HAP-1 (cell line): Measurements from ENCODE around the gene CHRNA9.

Experiments
- DNase-seq, 2 experiments: peaks; one replicate each; pipeline ENCODE4 v3.0.0-alpha.2; 2016 to 2020; ENCODE audit warnings: low spot score in 2 of 2
- H3K27me3 ChIP-seq: fragments of 250-450 bp; sonication (Bioruptor Pico); 2 replicates; pipeline ENCODE4 v1.5.1; 2020; ENCODE audit warnings: low read depth, mild to moderate bottlenecking, moderate library complexity
- H3K36me3 ChIP-seq: fragments of 250-450 bp; sonication (Bioruptor Pico); replicated peaks from 2 replicates; pipeline ENCODE4 v1.5.1; 2020; ENCODE audit warnings: mild to moderate bottlenecking
- H3K4me1 ChIP-seq: fragments of 250-450 bp; sonication (Bioruptor Pico); 2 replicates; pipeline ENCODE4 v1.5.1; 2020; ENCODE audit warnings: mild to moderate bottlenecking
- H3K4me3 ChIP-seq: fragments of 250-450 bp; sonication (Bioruptor Pico); 2 replicates; pipeline ENCODE4 v1.5.1; 2020; ENCODE audit warnings: mild to moderate bottlenecking, moderate library complexity
- H3K9me3 ChIP-seq: fragments of 250-450 bp; sonication (Bioruptor Pico); 2 replicates; pipeline ENCODE4 v1.5.1; 2020; ENCODE audit warnings: mild to moderate bottlenecking, moderate library complexity
- in situ Hi-C: fragments of 300-500 bp; cut with MboI; formaldehyde crosslinking; loops from 3 replicates; pipeline ENCODE4 v1.14.3; 2020; ENCODE audit warnings: low sequenced_read_pairs, inconsistent platforms, mixed read lengths

The CHRNA9 gene

DNA sequence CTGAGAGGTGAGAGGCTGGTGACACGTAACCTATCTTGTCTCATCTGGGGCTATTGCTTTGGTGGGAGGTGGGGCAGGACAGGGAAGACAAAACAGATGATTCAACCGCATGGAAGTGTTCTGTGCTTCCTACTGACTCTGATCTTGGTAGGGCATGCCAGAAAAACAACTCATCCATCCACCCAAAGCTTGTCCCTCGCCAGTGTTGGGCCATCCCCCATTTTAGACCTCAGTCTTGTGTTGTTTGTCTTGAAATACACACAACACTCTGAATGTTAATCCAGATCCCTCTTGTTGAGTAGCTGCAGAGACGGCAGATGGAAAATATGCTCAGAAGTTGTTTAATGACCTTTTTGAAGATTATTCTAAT is 377 bp downstream of the CHRNA9 start:
- H3K4me3 ChIP-seq, result no peak overlapping the region
- no peak for DNase-seq
- H3K36me3 ChIP-seq, result no peaks in the 10 kb centered on the region
- peaks cover 18% of the 10 kb centered on the region for H3K4me1 ChIP-seq
- H3K27me3 ChIP-seq, result no peaks in the 10 kb centered on the region
- no peaks in the 10 kb centered on the region for H3K9me3 ChIP-seq
- in situ Hi-C loops, result no loop called here

DNA sequence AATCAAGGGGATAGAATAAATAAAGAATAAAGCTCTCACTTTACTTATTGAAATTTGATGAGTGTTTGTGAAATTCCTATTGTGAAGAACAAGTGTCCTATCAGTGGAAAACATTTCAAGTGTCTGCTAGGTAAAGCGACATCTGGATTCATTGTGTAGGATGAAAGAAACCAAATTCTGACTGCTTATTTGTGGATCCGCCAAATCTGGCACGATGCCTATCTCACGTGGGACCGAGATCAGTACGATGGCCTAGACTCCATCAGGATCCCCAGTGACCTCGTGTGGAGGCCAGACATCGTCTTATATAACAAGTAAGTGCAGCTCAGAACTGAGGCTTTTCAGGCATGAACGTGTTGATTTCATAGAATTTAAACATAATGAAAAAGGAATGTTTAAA is 1.9 kb downstream of the CHRNA9 start:
- no peak for DNase-seq
- Histone ChIP-seq H3K36me3 (no peaks in the 10 kb centered on the region), H3K4me3 (no peak overlapping the region), H3K27me3 (no peaks in the 10 kb centered on the region), H3K9me3 (no peaks in the 10 kb centered on the region), H3K4me1 (peaks cover 18% of the 10 kb centered on the region)
- in situ Hi-C loops, result no loop called here

- Histone ChIP-seq H3K4me1 (peaks cover 18% of the 10 kb centered on the region), H3K36me3 (no peaks in the 10 kb centered on the region), H3K27me3 (no peaks in the 10 kb centered on the region), H3K9me3 (no peaks in the 10 kb centered on the region), H3K4me3 (no peak overlapping the region)
- in situ Hi-C loops, result no loop called here
- no peak for DNase-seq
These were observed 2.4 kb downstream of the CHRNA9 start for GRCh38 chr4:40337523-40337922.

DNA sequence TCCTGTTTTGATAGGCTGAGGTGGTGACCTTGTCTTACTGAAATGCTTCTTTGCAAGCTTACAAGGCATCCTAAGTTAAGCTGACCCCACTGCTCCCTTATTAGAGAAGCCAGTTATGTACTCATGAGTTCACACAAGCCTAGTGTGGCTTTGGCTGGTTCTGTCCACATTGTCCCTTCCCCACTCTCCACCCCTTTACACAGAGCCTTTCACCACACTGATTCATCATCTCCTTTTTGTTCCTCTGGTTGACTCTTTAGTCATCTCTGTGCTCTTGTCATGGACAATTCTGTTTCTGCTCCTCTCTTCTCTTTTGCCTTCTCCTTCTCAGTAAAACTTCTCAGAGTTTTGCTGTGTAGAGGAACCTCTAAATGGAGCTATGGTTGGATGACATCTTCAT is 4.9 kb downstream of the CHRNA9 start:
- no peaks in the 10 kb centered on the region for H3K36me3 ChIP-seq
- in situ Hi-C loops, result no loop called here
- no peaks in the 10 kb centered on the region for H3K9me3 ChIP-seq
- H3K4me3 ChIP-seq, result no peak overlapping the region
- no peaks in the 10 kb centered on the region for H3K27me3 ChIP-seq
- no peak for DNase-seq
- H3K4me1 ChIP-seq, result peaks cover 1% of the 10 kb centered on the region

DNA sequence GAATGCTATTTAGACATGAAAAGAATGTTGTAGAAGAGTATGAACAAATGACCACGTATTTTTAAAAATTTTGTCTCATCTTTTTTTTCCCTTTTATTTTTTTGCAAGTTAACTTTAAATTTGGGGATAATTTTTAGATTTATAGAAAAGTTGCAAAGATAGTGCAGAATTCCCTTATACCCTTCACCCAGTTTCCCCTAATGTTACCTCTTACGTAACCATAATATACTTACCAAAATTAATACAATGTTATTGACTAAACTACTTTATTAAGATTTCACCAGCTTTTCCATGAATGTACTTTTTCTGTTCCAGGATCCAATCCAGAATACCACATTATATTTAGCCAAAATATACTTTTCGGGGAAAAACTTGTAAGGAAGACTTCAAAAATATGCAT is 12.3 kb downstream of the CHRNA9 start:
- H3K4me3 ChIP-seq, result no peak overlapping the region
- no peaks in the 10 kb centered on the region for H3K27me3 ChIP-seq
- no peaks in the 10 kb centered on the region for H3K4me1 ChIP-seq
- H3K36me3 ChIP-seq, result no peaks in the 10 kb centered on the region
- no peaks in the 10 kb centered on the region for H3K9me3 ChIP-seq
- in situ Hi-C loops, result no loop called here
- DNase-seq, result no peak

DNA sequence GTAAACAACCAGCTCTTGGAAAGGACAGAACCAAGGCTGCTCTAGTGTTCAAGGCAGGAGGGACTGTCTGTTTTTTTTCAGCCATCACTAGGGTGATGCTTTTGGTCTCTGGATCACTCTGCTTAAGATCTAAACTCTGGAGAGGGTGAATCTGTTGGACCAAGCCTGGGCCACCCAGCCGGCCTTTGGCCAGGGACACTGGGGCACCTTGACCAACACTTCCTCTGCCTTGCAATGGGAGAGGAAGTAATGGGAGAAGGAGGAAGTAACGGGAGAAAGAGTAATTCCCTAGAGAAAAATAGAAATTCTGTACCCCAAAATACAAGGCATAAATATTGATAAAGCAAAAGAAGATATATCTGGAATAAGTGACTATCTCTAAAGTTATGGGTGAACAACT is 12.9 kb downstream of the CHRNA9 start:
- no peak for DNase-seq
- no peak overlapping the region for H3K4me3 ChIP-seq
- in situ Hi-C loops, result no loop called here
- H3K9me3 ChIP-seq, result no peaks in the 10 kb centered on the region
- H3K27me3 ChIP-seq, result no peaks in the 10 kb centered on the region
- H3K36me3 ChIP-seq, result no peaks in the 10 kb centered on the region
- no peaks in the 10 kb centered on the region for H3K4me1 ChIP-seq

- Histone ChIP-seq H3K4me3 (no peak overlapping the region), H3K27me3 (no peaks in the 10 kb centered on the region), H3K4me1 (no peaks in the 10 kb centered on the region), H3K9me3 (no peaks in the 10 kb centered on the region), H3K36me3 (no peaks in the 10 kb centered on the region)
- in situ Hi-C loops, result no loop called here
- no peak for DNase-seq
These were observed 14.5 kb downstream of the CHRNA9 start for GRCh38 chr4:40349561-40350198.

- H3K9me3 ChIP-seq, result no peaks in the 10 kb centered on the region
- in situ Hi-C loops, result no loop called here
- DNase-seq, result no peak
- no peak overlapping the region for H3K4me3 ChIP-seq
- H3K4me1 ChIP-seq, result no peaks in the 10 kb centered on the region
- no peaks in the 10 kb centered on the region for H3K36me3 ChIP-seq
- no peaks in the 10 kb centered on the region for H3K27me3 ChIP-seq
These were observed 15.6 kb downstream of the CHRNA9 start for GRCh38 chr4:40350627-40351227.

GRCh38 chr4:40354158-40354557 is 19.0 kb downstream of the CHRNA9 start:
- no peak for DNase-seq
- no peaks in the 10 kb centered on the region for H3K36me3 ChIP-seq
- no peaks in the 10 kb centered on the region for H3K27me3 ChIP-seq
- no peaks in the 10 kb centered on the region for H3K4me1 ChIP-seq
- H3K4me3 ChIP-seq, result no peak overlapping the region
- in situ Hi-C loops, result no loop called here
- no peaks in the 10 kb centered on the region for H3K9me3 ChIP-seq

GRCh38 chr4:40355131-40355530 is 20.0 kb downstream of the CHRNA9 start:
- H3K4me1 ChIP-seq, result no peaks in the 10 kb centered on the region
- in situ Hi-C loops, result no loop called here
- no peaks in the 10 kb centered on the region for H3K36me3 ChIP-seq
- no peaks in the 10 kb centered on the region for H3K27me3 ChIP-seq
- no peaks in the 10 kb centered on the region for H3K9me3 ChIP-seq
- no peak for DNase-seq
- no peak overlapping the region for H3K4me3 ChIP-seq

DNA sequence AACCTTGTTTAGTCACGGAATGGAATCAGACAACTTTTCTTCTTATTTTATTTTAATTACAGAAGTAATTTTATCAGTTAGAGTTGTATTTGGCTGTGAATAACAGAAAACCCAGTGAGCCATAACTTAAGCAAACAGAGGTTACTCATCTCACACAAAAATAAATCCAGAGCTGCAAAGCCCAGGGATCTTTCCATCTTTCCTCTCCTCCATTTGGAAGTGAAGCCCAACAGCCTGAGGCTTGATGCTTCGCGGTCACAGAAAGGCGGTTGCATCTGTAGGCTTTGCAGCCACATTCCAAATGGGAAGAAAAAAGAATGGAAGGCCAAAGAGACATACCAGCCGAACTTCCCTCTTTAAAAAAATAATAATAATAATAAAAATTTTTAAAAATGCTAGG is 22.6 kb downstream of the CHRNA9 start:
- in situ Hi-C loops, result no loop called here
- no peaks in the 10 kb centered on the region for H3K4me1 ChIP-seq
- no peaks in the 10 kb centered on the region for H3K27me3 ChIP-seq
- 0 out of 2 replicates have a peak, but pooled peaks cover 3% of the 10 kb centered on the region for H3K9me3 ChIP-seq
- DNase-seq, result no peak
- no peak overlapping the region for H3K4me3 ChIP-seq
- no peaks in the 10 kb centered on the region for H3K36me3 ChIP-seq

DNA sequence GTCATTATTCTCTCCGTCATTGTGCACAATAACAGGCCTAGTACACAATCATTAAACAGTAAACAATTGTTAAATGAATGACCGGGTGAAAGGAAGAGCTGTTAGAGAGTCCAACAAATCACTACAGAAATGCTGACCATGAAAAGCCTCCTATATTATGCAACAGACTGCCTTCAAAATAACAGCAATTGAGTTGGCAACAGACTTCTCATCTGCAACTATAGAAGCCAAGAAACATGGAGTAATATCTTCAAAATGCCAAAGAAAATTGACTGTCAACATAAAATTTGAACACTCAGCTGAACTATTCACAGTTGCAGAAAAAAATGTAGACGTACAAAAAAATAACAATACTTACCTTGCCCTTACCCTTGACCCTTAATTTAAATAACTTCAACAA is 26.2 kb downstream of the CHRNA9 start:
- H3K4me1 ChIP-seq, result no peaks in the 10 kb centered on the region
- no peaks in the 10 kb centered on the region for H3K36me3 ChIP-seq
- in situ Hi-C loops, result no loop called here
- H3K4me3 ChIP-seq, result no peak overlapping the region
- no peaks in the 10 kb centered on the region for H3K27me3 ChIP-seq
- DNase-seq, result no peak
- H3K9me3 ChIP-seq, result 0 out of 2 replicates have a peak, but pooled peaks cover 3% of the 10 kb centered on the region

- in situ Hi-C loops, result no loop called here
These were observed 28.3 kb downstream of the CHRNA9 start for GRCh38 chr4:40363382-40363920.

GRCh38 chr4:40363945-40364344 is 28.8 kb downstream of the CHRNA9 start:
- Histone ChIP-seq H3K9me3 (0 out of 2 replicates have a peak, but pooled peaks cover 3% of the 10 kb centered on the region), H3K4me1 (no peaks in the 10 kb centered on the region), H3K4me3 (no peak overlapping the region), H3K27me3 (no peaks in the 10 kb centered on the region), H3K36me3 (no peaks in the 10 kb centered on the region)
- in situ Hi-C loops, result no loop called here
- DNase-seq, result no peak

More at GRCh38 chr4:40363382-40363920, 28.3 kb downstream of the CHRNA9 start:
- H3K4me1 ChIP-seq, result no peaks in the 10 kb centered on the region
- 0 out of 2 replicates have a peak, but pooled peaks cover 3% of the 10 kb centered on the region for H3K9me3 ChIP-seq
- H3K27me3 ChIP-seq, result no peaks in the 10 kb centered on the region
- H3K4me3 ChIP-seq, result no peak overlapping the region
- no peaks in the 10 kb centered on the region for H3K36me3 ChIP-seq
- no peak for DNase-seq
